ENCODE data around the gene MRGPRE. TPM values are rescaled to one million over a fixed set of nuclear protein-coding genes. Genes with fewer than 3 reads are reported as not detected.

Gene MRGPRE
- total and polyA plus RNA-seq, 7 experiments from 2014 or later = not detected

- Mint-ChIP-seq H3K27me3 (peaks cover 0 to 16% (median 7%) of the 10 kb centered on the region in 5 donors), H3K9me3 (no peaks in the 10 kb centered on the region), H3K4me3 (peak overlapping the region in 6 of 10 donors; percentile 19 to 70 (median 45)), H3K27ac (no peak overlapping the region), H3K36me3 (no peaks in the 10 kb centered on the region), H3K4me1 (peaks cover 3 to 12% (median 9%) of the 10 kb centered on the region in 7 donors)
- no peaks in the 10 kb centered on the region for H3K36me3 ChIP-seq (ENCODE audit: control insufficient read depth in 2 of 3, insufficient read depth in 3 of 3, low read length in 3 of 3)
- H3K27me3 ChIP-seq (ENCODE audit: control insufficient read depth in 2 of 2, insufficient read depth in 2 of 2, low read length in 2 of 2) = no peaks in the 10 kb centered on the region
- H3K4me3 ChIP-seq (ENCODE audit: low read length) = no peak overlapping the region
- no peak overlapping the region for H3K27ac ChIP-seq (ENCODE audit: low read depth, low read length)
- intact Hi-C loops (cut with micrococcal nuclease) = no loop called here
- ChIA-PET CTCF (no interaction called here), POLR2A (no interaction called here)
- no peaks in the 10 kb centered on the region for H3K9me3 ChIP-seq (ENCODE audit: control insufficient read depth in 2 of 3, low read length in 3 of 3)
- no peaks in the 10 kb centered on the region for H3K4me1 ChIP-seq (ENCODE audit: control insufficient read depth in 2 of 2, insufficient read depth in 2 of 2, low read length in 2 of 2)
- peak in 2 of 9 donors; percentile 10 to 18 for DNase-seq
- no peak for ATAC-seq
Observed at GRCh38 chr11:3222941-3223915, 9.0 kb downstream of the MRGPRE start.

DNA sequence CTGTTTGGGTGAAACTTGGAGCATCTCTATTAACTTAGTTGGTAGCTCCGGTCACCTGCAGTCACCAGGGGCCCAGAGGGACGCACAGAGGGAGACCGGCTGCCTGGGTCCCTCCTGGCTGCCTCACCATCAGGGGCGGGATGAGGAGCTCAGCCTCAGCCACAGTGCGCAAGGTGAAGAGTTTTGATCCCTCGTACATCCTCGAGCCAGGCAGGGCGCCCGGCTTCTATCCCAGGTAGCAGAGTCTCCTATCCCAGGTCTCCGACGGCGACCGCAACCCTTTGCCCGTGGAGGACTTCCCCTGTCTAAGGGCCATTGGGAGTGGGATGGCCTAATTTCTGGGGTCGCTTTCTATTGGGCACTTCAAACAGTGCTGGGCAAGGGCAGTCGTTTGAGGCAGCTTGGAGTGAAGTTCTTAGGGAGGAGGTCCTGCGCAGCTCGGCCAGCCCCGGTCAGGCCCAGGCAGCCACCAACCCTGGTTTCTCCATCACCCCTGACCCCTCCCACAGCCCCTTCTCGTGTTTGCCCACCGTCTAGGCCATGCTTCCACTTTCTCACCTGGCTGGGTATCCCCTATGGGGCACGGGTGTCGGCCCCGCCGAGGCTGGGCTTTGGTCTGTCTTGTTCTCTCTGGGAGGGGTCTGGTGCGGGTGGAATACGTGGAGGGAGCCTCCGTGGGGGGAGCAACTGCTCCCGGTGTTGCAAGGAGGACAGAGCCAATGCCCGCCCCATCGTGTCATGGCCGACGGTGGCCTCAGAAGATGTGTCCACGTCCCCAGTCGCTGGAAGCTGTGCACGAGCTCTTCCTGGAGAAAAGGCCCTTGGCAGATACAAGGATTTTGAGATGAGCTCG lies 10.0 kb downstream of the MRGPRE start:
- ChIA-PET POLR2A (no interaction called here), CTCF (interaction anchor here (0.7 kb wide), 1 partner anchor 606 kb away, joined by 3 read pairs; no protein-coding TSS in a partner anchor)
- Mint-ChIP-seq H3K4me1 (peaks cover 3 to 13% (median 9%) of the 10 kb centered on the region in 7 donors), H3K27ac (no peak overlapping the region), H3K36me3 (no peaks in the 10 kb centered on the region), H3K9me3 (no peaks in the 10 kb centered on the region), H3K4me3 (peak overlapping the region in 2 of 10 donors; percentile 55 to 68), H3K27me3 (peaks cover 0 to 16% (median 7%) of the 10 kb centered on the region in 5 donors)
- Histone ChIP-seq H3K27ac (ENCODE audit: low read depth, low read length) (no peak overlapping the region), H3K36me3 (ENCODE audit: control insufficient read depth in 2 of 3, insufficient read depth in 3 of 3, low read length in 3 of 3) (no peaks in the 10 kb centered on the region), H3K27me3 (ENCODE audit: control insufficient read depth in 2 of 2, insufficient read depth in 2 of 2, low read length in 2 of 2) (no peaks in the 10 kb centered on the region), H3K4me1 (ENCODE audit: control insufficient read depth in 2 of 2, insufficient read depth in 2 of 2, low read length in 2 of 2) (peaks cover 0 to under 1% of the 10 kb centered on the region in 2 donors), H3K4me3 (ENCODE audit: low read length) (no peak overlapping the region), H3K9me3 (ENCODE audit: control insufficient read depth in 2 of 3, low read length in 3 of 3) (no peaks in the 10 kb centered on the region)
- intact Hi-C loops (cut with micrococcal nuclease) = no loop called here
- ATAC-seq (no peak), DNase-seq (peak in 1 of 9 donors; percentile 15)

- CTCF ChIA-PET = interaction anchor here (0.7 kb wide), 1 partner anchor 607 kb away, joined by 3 read pairs; no protein-coding TSS in a partner anchor
- intact Hi-C loops (cut with micrococcal nuclease) = no loop called here
Observed at GRCh38 chr11:3221408-3222002, 10.7 kb downstream of the MRGPRE start.

GRCh38 chr11:3220521-3221407 lies 11.5 kb downstream of the MRGPRE start:
- Mint-ChIP-seq H3K4me1 (peaks cover 7 to 20% (median 12%) of the 10 kb centered on the region in 7 donors), H3K27ac (peak overlapping the region in 1 of 9 donors; percentile 77), H3K4me3 (no peak overlapping the region), H3K27me3 (peaks cover 4 to 25% (median 11%) of the 10 kb centered on the region in 5 donors), H3K36me3 (no peaks in the 10 kb centered on the region), H3K9me3 (no peaks in the 10 kb centered on the region)
- no peak for DNase-seq
- Histone ChIP-seq H3K4me3 (ENCODE audit: low read length) (no peak overlapping the region), H3K9me3 (ENCODE audit: control insufficient read depth in 2 of 3, low read length in 3 of 3) (no peaks in the 10 kb centered on the region), H3K4me1 (ENCODE audit: control insufficient read depth in 2 of 2, insufficient read depth in 2 of 2, low read length in 2 of 2) (peaks cover 0 to 3% of the 10 kb centered on the region in 2 donors), H3K27me3 (ENCODE audit: control insufficient read depth in 2 of 2, insufficient read depth in 2 of 2, low read length in 2 of 2) (no peaks in the 10 kb centered on the region), H3K36me3 (ENCODE audit: control insufficient read depth in 2 of 3, insufficient read depth in 3 of 3, low read length in 3 of 3) (no peaks in the 10 kb centered on the region), H3K27ac (ENCODE audit: low read depth, low read length) (no peak overlapping the region)
- CTCF ChIA-PET = no interaction called here
- intact Hi-C loops (cut with micrococcal nuclease) = no loop called here
- ATAC-seq = no peak
- POLR2A ChIA-PET = no interaction called here

More at GRCh38 chr11:3221408-3222002, 10.7 kb downstream of the MRGPRE start:
- peak overlapping the region in 1 of 9 donors; percentile 77 for H3K27ac Mint-ChIP-seq
- Histone ChIP-seq H3K27ac (ENCODE audit: low read depth, low read length) (no peak overlapping the region), H3K4me1 (ENCODE audit: control insufficient read depth in 2 of 2, insufficient read depth in 2 of 2, low read length in 2 of 2) (peaks cover 0 to 3% of the 10 kb centered on the region in 2 donors), H3K9me3 (ENCODE audit: control insufficient read depth in 2 of 3, low read length in 3 of 3) (no peaks in the 10 kb centered on the region), H3K36me3 (ENCODE audit: control insufficient read depth in 2 of 3, insufficient read depth in 3 of 3, low read length in 3 of 3) (no peaks in the 10 kb centered on the region), H3K27me3 (ENCODE audit: control insufficient read depth in 2 of 2, insufficient read depth in 2 of 2, low read length in 2 of 2) (no peaks in the 10 kb centered on the region), H3K4me3 (ENCODE audit: low read length) (no peak overlapping the region)
- POLR2A ChIA-PET = no interaction called here
- no peak overlapping the region for H3K4me3 Mint-ChIP-seq
- H3K4me1 Mint-ChIP-seq = peaks cover 7 to 20% (median 12%) of the 10 kb centered on the region in 7 donors
- DNase-seq (no peak), ATAC-seq (no peak)
- peaks cover 4 to 22% (median 11%) of the 10 kb centered on the region in 5 donors for H3K27me3 Mint-ChIP-seq
- H3K9me3 Mint-ChIP-seq = no peaks in the 10 kb centered on the region
- no peaks in the 10 kb centered on the region for H3K36me3 Mint-ChIP-seq

DNA sequence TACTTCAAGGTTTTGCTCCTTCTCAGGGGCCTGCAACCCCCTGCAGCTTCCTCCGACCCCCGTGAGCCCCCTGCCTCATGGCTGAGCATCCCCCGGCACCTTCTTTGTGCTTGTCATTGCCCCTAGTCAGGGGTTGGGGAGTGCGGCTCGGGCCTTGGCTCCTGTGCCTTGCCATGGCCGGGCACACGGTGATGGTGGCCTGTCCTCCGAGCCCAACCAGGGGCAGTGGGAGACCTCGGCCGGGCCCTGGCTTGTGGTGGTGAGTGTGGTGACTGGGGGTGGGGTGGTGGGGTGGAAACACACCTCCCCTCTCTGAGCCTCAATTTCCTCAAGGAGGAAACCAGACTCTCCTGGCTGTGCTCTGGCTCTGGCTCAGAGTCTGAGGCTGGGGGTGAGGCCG lies 12.1 kb downstream of the MRGPRE start:
- H3K27me3 Mint-ChIP-seq = peaks cover 5 to 26% (median 12%) of the 10 kb centered on the region in 5 donors
- CTCF ChIA-PET = no interaction called here
- no peaks in the 10 kb centered on the region for H3K9me3 Mint-ChIP-seq

More for the DNA sequence above, 12.1 kb downstream of the MRGPRE start:
- Histone ChIP-seq H3K9me3 (ENCODE audit: control insufficient read depth in 2 of 3, low read length in 3 of 3) (no peaks in the 10 kb centered on the region), H3K4me3 (ENCODE audit: low read length) (no peak overlapping the region), H3K36me3 (ENCODE audit: control insufficient read depth in 2 of 3, insufficient read depth in 3 of 3, low read length in 3 of 3) (no peaks in the 10 kb centered on the region), H3K4me1 (ENCODE audit: control insufficient read depth in 2 of 2, insufficient read depth in 2 of 2, low read length in 2 of 2) (peaks cover 0 to 3% of the 10 kb centered on the region in 2 donors), H3K27me3 (ENCODE audit: control insufficient read depth in 2 of 2, insufficient read depth in 2 of 2, low read length in 2 of 2) (no peaks in the 10 kb centered on the region), H3K27ac (ENCODE audit: low read depth, low read length) (no peak overlapping the region)
- intact Hi-C loops (cut with micrococcal nuclease) = no loop called here
- H3K4me1 Mint-ChIP-seq = peaks cover 7 to 20% (median 12%) of the 10 kb centered on the region in 7 donors
- DNase-seq = no peak
- POLR2A ChIA-PET = no interaction called here
- H3K4me3 Mint-ChIP-seq = no peak overlapping the region
- no peak for ATAC-seq
- H3K36me3 Mint-ChIP-seq = no peaks in the 10 kb centered on the region
- no peak overlapping the region for H3K27ac Mint-ChIP-seq

Measured in naive thymus-derived CD4-positive, alpha-beta T cell (primary cell).